CD8-positive, alpha-beta memory T cell (primary cell): ENCODE measurements around the gene GDF10. TPM values are rescaled to one million over a fixed set of nuclear protein-coding genes. Genes with fewer than 3 reads are reported as not detected.

Source experiments
- CTCF ChIA-PET: fragments of 350-600 bp; sonication (Branson Sonifier 250); formaldehyde crosslinking; loops from one replicate; lab custom pipeline; 2021; ENCODE audit warnings: antibody characterized with exemption; lab: Charles Lee
- POLR2A ChIA-PET: fragments of 350-600 bp; sonication (Branson Sonifier 250); formaldehyde crosslinking; loops from one replicate; lab custom pipeline; 2021; ENCODE audit warnings: antibody characterized with exemption; lab: Charles Lee
- DNase-seq, 5 donors: peaks; one replicate each; pipeline versions ENCODE4 v3.0.0 to v3.0.0-alpha.2; 2020 to 2022; ENCODE audit warnings: mixed read lengths in 1 of 5
- H3K27ac ChIP-seq: one replicate; pipeline ENCODE4 v1.7.0; 2013; ENCODE audit warnings: low read depth, mild to moderate bottlenecking, low read length, moderate library complexity
- H3K27me3 ChIP-seq: 2 replicates; pipeline ENCODE4 v1.7.0; 2013; ENCODE audit warnings: low read length, mild to moderate bottlenecking; ENCODE audit not compliant: insufficient read depth, poor library complexity, severe bottlenecking
- H3K36me3 ChIP-seq: 2 replicates; pipeline ENCODE4 v1.7.0; 2013; ENCODE audit warnings: mild to moderate bottlenecking, low read length, moderate library complexity; ENCODE audit not compliant: insufficient read depth
- H3K4me1 ChIP-seq: 2 replicates; pipeline ENCODE4 v1.7.0; 2013; ENCODE audit warnings: mild to moderate bottlenecking, low read length, moderate library complexity; ENCODE audit not compliant: insufficient read depth
- H3K4me3 ChIP-seq: 2 replicates; pipeline ENCODE4 v1.7.0; 2013; ENCODE audit warnings: mild to moderate bottlenecking, low read length
- H3K9me3 ChIP-seq: 2 replicates; pipeline ENCODE4 v1.7.0; 2013; ENCODE audit warnings: mild to moderate bottlenecking, low read length
- H3K27ac Mint-ChIP-seq, 8 donors: one replicate each; pipeline ENCODE4 v1.8.0; 2020 to 2021; ENCODE audit warnings: mixed read lengths in 8 of 8, mild to moderate bottlenecking in 6 of 8, inconsistent platforms in 3 of 8, moderate library complexity in 3 of 8
- H3K27me3 Mint-ChIP-seq, 2 donors: one replicate each; pipeline ENCODE4 v1.8.0; 2020 to 2021; ENCODE audit warnings: mixed read lengths in 2 of 2, mild to moderate bottlenecking in 1 of 2, moderate library complexity in 1 of 2
- H3K36me3 Mint-ChIP-seq, 3 donors: one replicate each; pipeline ENCODE4 v1.8.0; 2020 to 2021; ENCODE audit warnings: mixed read lengths in 3 of 3, inconsistent platforms in 1 of 3, mild to moderate bottlenecking in 1 of 3
- H3K4me1 Mint-ChIP-seq, 3 donors: one replicate each; pipeline ENCODE4 v1.8.0; 2020 to 2021; ENCODE audit warnings: mixed read lengths in 3 of 3, inconsistent platforms in 1 of 3, mild to moderate bottlenecking in 1 of 3
- H3K4me3 Mint-ChIP-seq, 7 donors: one replicate each; pipeline ENCODE4 v1.8.0; 2020 to 2021; ENCODE audit warnings: mixed read lengths in 7 of 7, mild to moderate bottlenecking in 6 of 7, moderate library complexity in 4 of 7, inconsistent platforms in 2 of 7
- H3K9me3 Mint-ChIP-seq, 5 donors: one replicate each; pipeline ENCODE4 v1.8.0; 2020 to 2022; ENCODE audit warnings: mixed read lengths in 5 of 5, mild to moderate bottlenecking in 3 of 5, moderate library complexity in 2 of 5, inconsistent platforms in 1 of 5
- polyA plus RNA-seq: library from polyadenylated mRNA; unstranded; fragments of 300-500 nt; fragmentation: Illumina TruSeq; gene quantifications from one replicate; pipeline ENCODE4 v1.2.3, GENCODE V29; 2021
- total RNA-seq, 2 experiments: library from RNA; stranded (reverse); gene quantifications; one replicate each; pipeline ENCODE4 v1.2.3, GENCODE V29; 2021

Gene GDF10
- total and polyA plus RNA-seq, 3 experiments from 2014 or later = 0.18 to 0.24 (median 0.21) TPM

DNA sequence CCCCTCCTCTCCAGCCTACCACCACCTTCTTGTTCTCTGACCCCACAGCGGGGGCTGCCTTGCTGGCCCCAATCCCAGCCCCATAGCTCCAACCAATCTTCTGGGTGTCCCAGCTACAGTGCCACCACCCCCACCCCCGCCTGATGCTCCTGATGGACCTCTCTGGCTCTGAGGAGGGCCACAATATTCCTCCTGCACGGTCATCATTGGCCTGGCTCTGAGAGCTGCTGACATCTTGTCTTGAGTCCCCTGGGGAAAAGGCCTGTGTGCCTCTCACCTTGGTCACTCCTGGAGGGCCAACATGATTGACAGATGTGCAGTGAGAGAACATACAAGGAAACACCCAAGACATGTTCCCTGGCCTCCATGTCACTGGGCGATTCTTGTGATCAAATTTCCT is 29.9 kb downstream of the GDF10 start:
- H3K4me1 Mint-ChIP-seq = no peaks in the 10 kb centered on the region
- Histone ChIP-seq H3K4me3 (no peak overlapping the region), H3K9me3 (no peaks in the 10 kb centered on the region), H3K27me3 (no peaks in the 10 kb centered on the region), H3K4me1 (no peaks in the 10 kb centered on the region), H3K36me3 (no peaks in the 10 kb centered on the region), H3K27ac (no peak overlapping the region)
- H3K4me3 Mint-ChIP-seq = no peak overlapping the region
- DNase-seq = no peak
- CTCF ChIA-PET = no interaction called here
- no peaks in the 10 kb centered on the region for H3K36me3 Mint-ChIP-seq
- POLR2A ChIA-PET = no interaction called here
- H3K27me3 Mint-ChIP-seq = peaks cover 0 to 8% of the 10 kb centered on the region in 2 donors
- H3K9me3 Mint-ChIP-seq = peaks cover 0 to 3% (median 0%) of the 10 kb centered on the region in 5 donors
- H3K27ac Mint-ChIP-seq = no peak overlapping the region

DNA sequence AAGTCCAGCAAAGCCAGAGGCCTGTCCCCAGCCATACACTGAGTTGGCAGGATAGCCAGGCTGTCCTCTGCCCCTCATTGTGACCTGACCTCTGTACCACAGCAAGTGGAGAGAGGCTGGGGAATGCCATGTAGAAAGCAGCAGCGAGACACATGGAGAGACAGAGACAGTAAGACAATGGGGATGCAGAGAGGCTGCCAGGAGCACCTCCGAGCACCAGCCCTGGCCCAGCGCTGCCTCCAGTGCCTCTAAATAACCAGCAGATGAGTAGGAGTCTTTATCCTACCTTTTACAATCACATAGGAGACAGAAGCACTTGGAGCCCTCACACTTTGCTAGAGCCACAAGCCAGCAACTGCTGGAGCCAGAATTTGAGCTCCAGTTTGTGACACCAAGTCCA is 30.4 kb downstream of the GDF10 start:
- CTCF ChIA-PET = no interaction called here
- peaks cover 0 to 3% (median 0%) of the 10 kb centered on the region in 5 donors for H3K9me3 Mint-ChIP-seq

DNA sequence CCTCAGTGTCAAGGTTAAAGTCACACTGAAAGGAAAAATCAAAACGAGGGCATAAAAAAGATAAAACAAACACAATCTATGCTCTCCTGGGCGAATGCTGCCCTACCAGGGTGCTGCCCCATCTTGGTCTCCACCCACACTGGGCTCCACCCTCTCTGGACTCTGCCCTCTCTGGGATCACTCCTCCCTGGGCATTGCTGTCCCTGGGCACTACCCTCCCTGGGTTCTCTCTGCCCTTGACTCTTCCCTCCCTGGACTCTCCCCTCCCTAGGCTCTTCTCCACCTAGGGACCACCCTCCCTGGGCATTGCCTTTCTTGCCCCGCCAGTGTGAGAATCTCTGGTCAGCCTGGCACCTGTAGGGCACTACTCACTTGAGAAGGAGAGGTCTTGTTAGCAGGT is 30.8 kb downstream of the GDF10 start:
- no peak for DNase-seq
- H3K4me3 Mint-ChIP-seq = no peak overlapping the region
- H3K36me3 Mint-ChIP-seq = no peaks in the 10 kb centered on the region
- Histone ChIP-seq H3K27me3 (no peaks in the 10 kb centered on the region), H3K4me3 (no peak overlapping the region), H3K27ac (no peak overlapping the region), H3K36me3 (no peaks in the 10 kb centered on the region), H3K9me3 (no peaks in the 10 kb centered on the region), H3K4me1 (no peaks in the 10 kb centered on the region)
- no peak overlapping the region for H3K27ac Mint-ChIP-seq
- no peaks in the 10 kb centered on the region for H3K4me1 Mint-ChIP-seq
- H3K27me3 Mint-ChIP-seq = peaks cover 0 to 11% of the 10 kb centered on the region in 2 donors
- ChIA-PET CTCF (no interaction called here), POLR2A (no interaction called here)
- peaks cover 0 to 3% (median 0%) of the 10 kb centered on the region in 5 donors for H3K9me3 Mint-ChIP-seq

More for the DNA sequence above, 30.4 kb downstream of the GDF10 start:
- no peaks in the 10 kb centered on the region for H3K4me1 ChIP-seq
- no peaks in the 10 kb centered on the region for H3K9me3 ChIP-seq
- Mint-ChIP-seq H3K36me3 (no peaks in the 10 kb centered on the region), H3K4me1 (no peaks in the 10 kb centered on the region), H3K4me3 (no peak overlapping the region), H3K27me3 (peaks cover 0 to 11% of the 10 kb centered on the region in 2 donors), H3K27ac (no peak overlapping the region)
- no peak overlapping the region for H3K27ac ChIP-seq
- H3K4me3 ChIP-seq = no peak overlapping the region
- POLR2A ChIA-PET = no interaction called here
- no peak for DNase-seq
- no peaks in the 10 kb centered on the region for H3K36me3 ChIP-seq
- H3K27me3 ChIP-seq = no peaks in the 10 kb centered on the region

DNA sequence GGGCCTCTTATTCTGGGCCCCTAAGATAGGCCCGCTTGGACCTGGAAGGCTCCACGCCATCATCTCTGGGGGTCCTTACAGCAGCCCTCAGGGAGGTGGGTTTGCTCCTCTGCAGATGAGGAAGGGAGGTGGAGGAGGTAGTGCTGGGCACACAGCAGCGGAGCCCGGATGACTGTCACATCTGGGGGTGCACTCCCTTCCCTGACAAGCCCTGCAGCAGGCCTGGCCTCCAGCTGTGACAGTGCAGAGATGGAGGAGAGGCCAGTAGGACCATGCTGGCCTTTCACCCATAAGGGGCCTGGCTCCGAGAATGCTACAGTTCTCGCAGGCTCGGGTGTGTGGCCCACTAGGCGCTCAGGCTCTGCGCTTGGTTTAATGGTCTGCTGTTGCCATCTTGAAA is 31.5 kb downstream of the GDF10 start:
- Mint-ChIP-seq H3K27ac (no peak overlapping the region), H3K4me1 (no peaks in the 10 kb centered on the region), H3K36me3 (no peaks in the 10 kb centered on the region), H3K9me3 (peaks cover 0 to 3% (median 0%) of the 10 kb centered on the region in 5 donors), H3K4me3 (no peak overlapping the region), H3K27me3 (peaks cover 0 to 15% of the 10 kb centered on the region in 2 donors)
- no peak for DNase-seq
- Histone ChIP-seq H3K9me3 (no peaks in the 10 kb centered on the region), H3K4me3 (no peak overlapping the region), H3K27me3 (no peaks in the 10 kb centered on the region), H3K36me3 (no peaks in the 10 kb centered on the region), H3K4me1 (no peaks in the 10 kb centered on the region), H3K27ac (no peak overlapping the region)
- ChIA-PET CTCF (interaction anchor here (1.1 to 2.0 kb wide), 2 partner anchors 10 to 20 kb away, joined by 3 to 8 read pairs; no protein-coding TSS in a partner anchor), POLR2A (no interaction called here)

DNA sequence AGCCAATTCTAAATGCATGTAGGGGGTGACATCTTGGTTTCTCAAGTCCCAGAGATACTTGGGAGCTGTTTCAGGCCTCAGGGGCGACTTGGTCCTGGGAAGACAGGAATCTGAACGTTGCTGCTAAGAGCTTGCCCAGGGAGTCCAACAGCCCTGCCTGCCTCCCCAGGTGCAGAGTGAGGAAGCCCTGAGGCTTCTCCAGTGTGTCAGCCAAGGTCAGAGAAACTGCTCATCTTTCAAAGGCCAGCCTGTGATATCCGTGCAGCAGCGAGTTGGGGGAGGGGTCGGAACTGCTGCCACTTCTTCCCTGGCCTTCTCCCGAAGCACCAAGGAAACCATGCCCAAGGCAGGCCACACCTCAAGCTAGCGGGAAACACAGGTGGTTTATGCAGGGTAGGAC is 32.0 kb downstream of the GDF10 start:
- Mint-ChIP-seq H3K9me3 (peaks cover 0 to 3% (median 0%) of the 10 kb centered on the region in 5 donors), H3K4me1 (no peaks in the 10 kb centered on the region), H3K4me3 (no peak overlapping the region), H3K27ac (no peak overlapping the region), H3K36me3 (no peaks in the 10 kb centered on the region), H3K27me3 (peaks cover 0 to 15% of the 10 kb centered on the region in 2 donors)
- CTCF ChIA-PET = interaction anchor here (1.1 to 2.0 kb wide), 2 partner anchors 9 to 21 kb away, joined by 3 to 8 read pairs; no protein-coding TSS in a partner anchor
- Histone ChIP-seq H3K4me3 (no peak overlapping the region), H3K27ac (no peak overlapping the region), H3K36me3 (no peaks in the 10 kb centered on the region), H3K9me3 (no peaks in the 10 kb centered on the region), H3K27me3 (no peaks in the 10 kb centered on the region), H3K4me1 (no peaks in the 10 kb centered on the region)
- POLR2A ChIA-PET = no interaction called here
- no peak for DNase-seq

DNA sequence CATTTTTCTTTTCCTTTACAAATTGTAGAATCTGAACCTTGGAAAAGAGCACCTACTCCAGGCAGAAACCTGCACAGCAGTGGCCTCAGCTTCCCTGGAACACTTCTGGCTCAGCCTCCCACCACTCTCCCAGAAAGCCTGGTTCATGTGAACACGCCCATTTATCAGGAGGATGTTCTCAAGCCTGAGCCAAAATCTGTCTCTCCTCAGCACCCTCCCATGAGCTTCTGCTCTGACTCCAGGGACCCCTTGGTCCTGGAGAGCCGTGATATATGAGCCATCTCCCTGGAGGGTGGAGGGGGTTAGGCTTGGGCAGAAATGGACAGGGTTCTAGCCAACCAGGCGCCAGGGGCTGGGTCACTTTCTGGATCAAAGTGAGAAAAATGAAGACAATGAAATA is 32.4 kb downstream of the GDF10 start:
- POLR2A ChIA-PET = no interaction called here
- H3K27ac ChIP-seq = no peak overlapping the region
- no peak overlapping the region for H3K4me3 Mint-ChIP-seq
- no peaks in the 10 kb centered on the region for H3K36me3 Mint-ChIP-seq
- H3K27me3 ChIP-seq = no peaks in the 10 kb centered on the region
- DNase-seq = no peak
- no peaks in the 10 kb centered on the region for H3K4me1 Mint-ChIP-seq
- H3K4me3 ChIP-seq = no peak overlapping the region
- H3K9me3 Mint-ChIP-seq = peaks cover 0 to 3% (median 0%) of the 10 kb centered on the region in 5 donors
- peaks cover 0 to 15% of the 10 kb centered on the region in 2 donors for H3K27me3 Mint-ChIP-seq
- H3K4me1 ChIP-seq = no peaks in the 10 kb centered on the region
- CTCF ChIA-PET = interaction anchor here (1.1 to 2.0 kb wide), 2 partner anchors 9 to 21 kb away, joined by 3 to 8 read pairs; no protein-coding TSS in a partner anchor
- H3K27ac Mint-ChIP-seq = no peak overlapping the region
- H3K36me3 ChIP-seq = no peaks in the 10 kb centered on the region
- no peaks in the 10 kb centered on the region for H3K9me3 ChIP-seq

DNA sequence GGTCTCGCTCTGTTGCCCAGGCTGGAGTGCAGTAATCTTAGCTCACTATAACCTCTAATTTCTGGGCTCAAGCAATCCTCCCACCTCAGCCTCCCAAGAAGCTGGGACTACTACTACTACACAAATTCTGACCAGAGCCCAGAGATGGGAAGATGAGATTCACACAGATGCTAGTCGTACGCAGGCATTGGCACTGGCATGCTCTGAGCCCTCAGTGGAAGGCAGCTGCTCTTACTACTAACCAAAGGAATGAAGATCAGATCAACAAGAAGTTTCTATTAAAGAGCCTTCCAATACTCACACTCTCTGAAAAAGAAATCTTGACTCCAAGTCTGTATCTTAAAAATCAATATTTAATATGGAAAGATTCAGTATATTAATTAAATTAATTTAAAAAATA is 32.9 kb downstream of the GDF10 start:
- peaks cover 0 to under 1% (median 0%) of the 10 kb centered on the region in 5 donors for H3K9me3 Mint-ChIP-seq
- H3K27me3 Mint-ChIP-seq = peaks cover 0 to 15% of the 10 kb centered on the region in 2 donors

DNA sequence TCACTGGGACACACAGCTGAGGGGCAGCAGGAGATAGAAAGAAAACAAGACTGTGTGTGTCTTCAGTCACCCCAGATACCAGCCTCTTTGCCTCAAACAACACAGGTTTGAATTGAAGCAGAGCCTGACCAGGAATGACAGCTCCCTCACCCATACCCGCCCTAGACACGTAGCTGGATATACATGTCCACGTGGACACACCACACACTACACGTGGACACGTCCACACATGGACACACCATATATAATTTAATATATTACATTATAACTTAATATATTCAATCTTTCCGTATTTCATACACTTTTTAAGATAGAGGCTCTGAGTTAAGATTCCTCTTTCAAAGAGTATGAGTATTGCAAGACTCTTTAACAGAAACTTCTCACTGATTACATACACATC is 33.5 kb downstream of the GDF10 start:
- Mint-ChIP-seq H3K27ac (no peak overlapping the region), H3K9me3 (no peaks in the 10 kb centered on the region), H3K36me3 (no peaks in the 10 kb centered on the region), H3K4me3 (no peak overlapping the region), H3K27me3 (peaks cover 0 to 15% of the 10 kb centered on the region in 2 donors), H3K4me1 (no peaks in the 10 kb centered on the region)
- no peak for DNase-seq
- Histone ChIP-seq H3K9me3 (no peaks in the 10 kb centered on the region), H3K27me3 (no peaks in the 10 kb centered on the region), H3K27ac (no peak overlapping the region), H3K4me1 (no peaks in the 10 kb centered on the region), H3K4me3 (no peak overlapping the region), H3K36me3 (no peaks in the 10 kb centered on the region)
- ChIA-PET CTCF (interaction anchor here (2.0 kb wide), 1 partner anchor 22 kb away, joined by 8 read pairs; no protein-coding TSS in a partner anchor), POLR2A (no interaction called here)

More for the DNA sequence above, 32.9 kb downstream of the GDF10 start:
- no peak for DNase-seq
- H3K4me1 Mint-ChIP-seq = no peaks in the 10 kb centered on the region
- Histone ChIP-seq H3K27ac (no peak overlapping the region), H3K9me3 (no peaks in the 10 kb centered on the region), H3K4me1 (no peaks in the 10 kb centered on the region), H3K36me3 (no peaks in the 10 kb centered on the region), H3K27me3 (no peaks in the 10 kb centered on the region), H3K4me3 (no peak overlapping the region)
- ChIA-PET POLR2A (no interaction called here), CTCF (interaction anchor here (2.0 kb wide), 1 partner anchor 22 kb away, joined by 8 read pairs; no protein-coding TSS in a partner anchor)
- H3K36me3 Mint-ChIP-seq = no peaks in the 10 kb centered on the region
- no peak overlapping the region for H3K27ac Mint-ChIP-seq
- H3K4me3 Mint-ChIP-seq = no peak overlapping the region
